K562 (cell line): ENCODE results near the gene UFC1. TPM values are rescaled to one million over a fixed set of nuclear protein-coding genes. Genes with fewer than 3 reads are reported as not detected.

ENCODE experiments used
- GTF2E2 ChIP-seq: fragments of 200-800 bp; sonication (Bioruptor generic); IDR thresholded peaks from 2 replicates; pipeline ENCODE4 v1.6.1; 2016; ENCODE audit warnings: missing genetic modification characterization, missing compliant biosample characterization
- HMG20A ChIP-seq: fragments of 450-650 bp; formaldehyde crosslinking; conservative IDR thresholded peaks from 2 replicates; pipeline ENCODE4 v1.4.0; 2020; ENCODE audit warnings: mild to moderate bottlenecking, mixed read lengths
- ILK ChIP-seq: fragments of 450-650 bp; IDR thresholded peaks from 2 replicates; pipeline ENCODE4 v1.6.1; 2016; ENCODE audit warnings: missing genetic modification characterization, low read depth, mild to moderate bottlenecking, missing compliant biosample characterization, moderate library complexity, borderline replicate concordance
- MEF2A ChIP-seq: IDR thresholded peaks from 2 replicates; pipeline ENCODE4 v1.6.1; 2011; ENCODE audit warnings: low read depth, mild to moderate bottlenecking, low read length, moderate library complexity; ENCODE audit not compliant: control insufficient read depth
- NFIX ChIP-seq: fragments of 250-450 bp; sonication (Bioruptor Pico); IDR thresholded peaks from 2 replicates; pipeline ENCODE4 v1.4.0; 2020; ENCODE audit warnings: low read depth, mild to moderate bottlenecking, moderate library complexity
- NRF1 ChIP-seq, 2 experiments: fragments of 450-650 bp; IDR thresholded peaks in 1 of 2; conservative IDR thresholded peaks in 1 of 2; 2 replicates each; pipeline ENCODE4 v1.6.1; 2014; ENCODE audit warnings: mild to moderate bottlenecking in 2 of 2
- PRPF4 ChIP-seq: fragments of 200-400 bp; formaldehyde crosslinking; IDR thresholded peaks from one replicate; pipeline ENCODE4 v1.6.1; 2017; ENCODE audit warnings: low read length, low read depth, mild to moderate bottlenecking; ENCODE audit not compliant: insufficient read depth, poor library complexity, severe bottlenecking
- RNF2 ChIP-seq: sonication (generic); IDR thresholded peaks from 2 replicates; pipeline ENCODE4 v1.6.1; 2016
- SMAD2 ChIP-seq: fragments of 150-350 bp; IDR thresholded peaks from 2 replicates; pipeline ENCODE4 v1.6.1; 2014; ENCODE audit warnings: low read depth, mild to moderate bottlenecking, low read length
- SMARCE1 ChIP-seq: fragments of 450-650 bp; IDR thresholded peaks from 2 replicates; pipeline ENCODE4 v1.7.1; 2016; ENCODE audit warnings: mild to moderate bottlenecking
- SMC3 ChIP-seq: conservative IDR thresholded peaks from 2 replicates; pipeline ENCODE4 v1.6.1; 2011; ENCODE audit warnings: low read depth, low read length, improper control_type of control experiment; ENCODE audit not compliant: insufficient read depth
- TEAD4 ChIP-seq, 2 experiments: sonication (generic) in 1 of 2; formaldehyde crosslinking in 1 of 2; IDR thresholded peaks; 2 replicates each; pipeline versions ENCODE4 v1.6.1 to v1.8.0; 2012 to 2022; ENCODE audit warnings: borderline replicate concordance in 1 of 2, inconsistent platforms in 1 of 2, low read length in 1 of 2, mild to moderate bottlenecking in 1 of 2, missing genetic modification reagents in 1 of 2
- ZNF239 ChIP-seq: fragments of 250-450 bp; sonication (Bioruptor Pico); IDR thresholded peaks from 2 replicates; pipeline ENCODE4 v1.4.0; 2020; ENCODE audit warnings: mild to moderate bottlenecking
- ZSCAN32 ChIP-seq: fragments of 450-650 bp; formaldehyde crosslinking; IDR thresholded peaks from 2 replicates; pipeline ENCODE4 v1.4.0; 2020; ENCODE audit warnings: mild to moderate bottlenecking, moderate library complexity
- polyA plus RNA-seq, 8 experiments: library from polyadenylated mRNA; depleted of rRNA in 4 of 8; stranded (reverse) in 5 of 8; unstranded in 3 of 8; fragments of >200 nt; fragmentation: Nextera tagmentation in 2 of 8; fragmentation: Illumina TruSeq in 1 of 8; extraction: Ambion mirVana in 2 of 8; extraction: Trizol in 1 of 8; gene quantifications; 2 replicates each; pipeline versions ENCODE4 v1.2.1 to v1.2.3, GENCODE V29; 2011 to 2014; ENCODE audit warnings: inconsistent platforms in 1 of 8, missing spikeins in 1 of 8
- total RNA-seq, 7 experiments: library from RNA; depleted of rRNA in 6 of 7; stranded (reverse); fragments of >200 nt in 6 of 7; fragmentation: Illumina TruSeq in 2 of 7; extraction: Trizol in 2 of 7; gene quantifications; 2 replicates each; pipeline versions ENCODE4 v1.2.1 to v1.2.3, GENCODE V29; 2011 to 2021; ENCODE audit warnings: low replicate concordance in 1 of 7
- TF ChIP-seq, protein P1 (sequence below): fragments of 450-650 bp; IDR thresholded peaks from one replicate; pipeline ENCODE4 v1.6.1; 2018; ENCODE audit warnings: mild to moderate bottlenecking, moderate library complexity; ENCODE audit not compliant: partially characterized antibody
- TF ChIP-seq, protein P2 (sequence below): fragments of 250-450 bp; sonication (Bioruptor Pico); IDR thresholded peaks from 2 replicates; pipeline ENCODE4 v1.6.1; 2021; ENCODE audit warnings: mild to moderate bottlenecking
- TF ChIP-seq, protein P3 (sequence below): fragments of 250-450 bp; sonication (Bioruptor Pico); IDR thresholded peaks from 2 replicates; pipeline ENCODE4 v1.4.0; 2020; ENCODE audit warnings: borderline replicate concordance
- TF ChIP-seq, protein P4 (sequence below): fragments of 200-400 bp; formaldehyde crosslinking; IDR thresholded peaks from 2 replicates; pipeline ENCODE4 v1.6.1; 2017; ENCODE audit warnings: mild to moderate bottlenecking, low read depth, low read length, moderate library complexity
- TF ChIP-seq, protein P5 (sequence below): IDR thresholded peaks from 3 replicates; pipeline ENCODE4 v1.6.1; 2011; ENCODE audit warnings: borderline replicate concordance, mild to moderate bottlenecking; ENCODE audit not compliant: insufficient read length, insufficient read depth

UFC1 gene
- total and polyA plus RNA-seq, 9 of the 15 experiments (the other 6 are each of a cell fraction or from before 2014, with no cell fraction given): 92.8 to 220 (median 161) TPM

DNA sequence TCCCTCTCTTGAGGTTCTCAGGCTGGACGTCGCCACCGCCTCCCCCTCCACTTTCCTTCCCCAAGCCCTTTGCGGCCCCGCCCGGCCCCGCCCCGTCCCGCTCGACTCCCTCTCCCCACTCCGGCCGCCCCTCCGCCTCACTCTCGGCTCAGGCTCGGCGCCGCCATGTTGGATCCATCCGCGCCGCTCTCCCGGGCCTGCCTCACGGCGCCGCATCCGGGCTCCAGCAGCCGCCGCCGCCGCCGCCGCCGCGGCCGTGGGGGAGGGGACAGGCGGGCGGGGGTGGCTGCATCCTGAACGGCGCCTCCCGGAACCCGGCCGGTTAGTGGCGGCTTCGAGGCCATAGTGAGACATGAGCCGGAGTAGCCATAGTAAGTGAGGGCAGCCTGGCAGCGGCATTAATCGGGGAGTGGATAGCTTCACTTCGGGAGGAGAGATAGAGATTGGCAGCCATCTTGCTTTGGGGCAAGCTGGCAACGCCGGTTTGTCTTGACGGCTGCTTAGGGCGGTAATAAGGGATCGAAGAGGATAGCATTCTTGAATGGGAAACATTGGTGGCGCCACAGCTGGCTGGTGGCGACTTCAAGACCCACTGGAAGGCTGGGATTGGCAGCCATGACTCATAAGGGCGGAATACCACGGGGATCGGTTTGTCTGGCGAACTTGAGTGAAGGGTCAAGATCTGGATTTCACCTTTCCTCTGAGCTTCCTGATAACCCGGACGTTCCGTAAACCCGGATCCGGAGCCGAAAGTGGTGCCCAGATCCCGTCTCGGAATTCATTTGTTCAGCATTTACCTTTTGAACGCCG lies 21.2 kb upstream of the UFC1 start, which contains the start of gene DEDD (continued):
- TF ChIP-seq MEF2A (no peak), SMAD2 (no peak), GTF2E2 (tag) (peak; percentile 63; the same call in 1 of the 2 replicates), SMARCE1 (peak; percentile 61; the same call in 1 of the 2 replicates), NFIX (CRISPR knock-in tag) (no peak), HMG20A (CRISPR knock-in tag) (no peak), ZNF239 (CRISPR knock-in tag) (0 out of 2 replicates have a peak, but pooled peaks have one; percentile 21), NRF1 (conservative IDR thresholded peaks at IDR 0.05 in 1 of 2, IDR thresholded peaks at IDR 0.05 in 1 of 2) (peak; percentile 49 to 60), SMC3 (no peak), TEAD4 (IDR thresholded peaks at IDR 0.05; ENCODE audit: low read length) (peak; percentile 46; the same call in 1 of the 2 replicates), TEAD4 (CRISPR knock-in tag; IDR thresholded peaks at IDR 0.05; ENCODE audit: borderline replicate concordance) (no peak), ILK (tag) (no peak), PRPF4 (no peak), ZSCAN32 (CRISPR knock-in tag) (no peak), RNF2 (no peak)
- TF ChIP-seq, protein P1, sequence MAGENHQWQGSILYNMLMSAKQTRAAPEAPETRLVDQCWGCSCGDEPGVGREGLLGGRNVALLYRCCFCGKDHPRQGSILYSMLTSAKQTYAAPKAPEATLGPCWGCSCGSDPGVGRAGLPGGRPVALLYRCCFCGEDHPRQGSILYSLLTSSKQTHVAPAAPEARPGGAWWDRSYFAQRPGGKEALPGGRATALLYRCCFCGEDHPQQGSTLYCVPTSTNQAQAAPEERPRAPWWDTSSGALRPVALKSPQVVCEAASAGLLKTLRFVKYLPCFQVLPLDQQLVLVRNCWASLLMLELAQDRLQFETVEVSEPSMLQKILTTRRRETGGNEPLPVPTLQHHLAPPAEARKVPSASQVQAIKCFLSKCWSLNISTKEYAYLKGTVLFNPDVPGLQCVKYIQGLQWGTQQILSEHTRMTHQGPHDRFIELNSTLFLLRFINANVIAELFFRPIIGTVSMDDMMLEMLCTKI: no peak
- TF ChIP-seq, protein P2, sequence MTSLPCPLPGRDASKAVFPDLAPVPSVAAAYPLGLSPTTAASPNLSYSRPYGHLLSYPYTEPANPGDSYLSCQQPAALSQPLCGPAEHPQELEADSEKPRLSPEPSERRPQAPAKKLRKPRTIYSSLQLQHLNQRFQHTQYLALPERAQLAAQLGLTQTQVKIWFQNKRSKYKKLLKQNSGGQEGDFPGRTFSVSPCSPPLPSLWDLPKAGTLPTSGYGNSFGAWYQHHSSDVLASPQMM: no peak
- TF ChIP-seq, protein P3, sequence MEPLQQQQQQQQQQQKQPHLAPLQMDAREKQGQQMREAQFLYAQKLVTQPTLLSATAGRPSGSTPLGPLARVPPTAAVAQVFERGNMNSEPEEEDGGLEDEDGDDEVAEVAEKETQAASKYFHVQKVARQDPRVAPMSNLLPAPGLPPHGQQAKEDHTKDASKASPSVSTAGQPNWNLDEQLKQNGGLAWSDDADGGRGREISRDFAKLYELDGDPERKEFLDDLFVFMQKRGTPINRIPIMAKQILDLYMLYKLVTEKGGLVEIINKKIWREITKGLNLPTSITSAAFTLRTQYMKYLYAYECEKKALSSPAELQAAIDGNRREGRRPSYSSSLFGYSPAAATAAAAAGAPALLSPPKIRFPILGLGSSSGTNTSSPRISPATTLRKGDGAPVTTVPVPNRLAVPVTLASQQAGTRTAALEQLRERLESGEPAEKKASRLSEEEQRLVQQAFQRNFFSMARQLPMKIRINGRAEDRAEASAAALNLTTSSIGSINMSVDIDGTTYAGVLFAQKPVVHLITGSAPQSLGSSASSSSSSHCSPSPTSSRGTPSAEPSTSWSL (CRISPR knock-in tag): no peak
- TF ChIP-seq, protein P4, sequence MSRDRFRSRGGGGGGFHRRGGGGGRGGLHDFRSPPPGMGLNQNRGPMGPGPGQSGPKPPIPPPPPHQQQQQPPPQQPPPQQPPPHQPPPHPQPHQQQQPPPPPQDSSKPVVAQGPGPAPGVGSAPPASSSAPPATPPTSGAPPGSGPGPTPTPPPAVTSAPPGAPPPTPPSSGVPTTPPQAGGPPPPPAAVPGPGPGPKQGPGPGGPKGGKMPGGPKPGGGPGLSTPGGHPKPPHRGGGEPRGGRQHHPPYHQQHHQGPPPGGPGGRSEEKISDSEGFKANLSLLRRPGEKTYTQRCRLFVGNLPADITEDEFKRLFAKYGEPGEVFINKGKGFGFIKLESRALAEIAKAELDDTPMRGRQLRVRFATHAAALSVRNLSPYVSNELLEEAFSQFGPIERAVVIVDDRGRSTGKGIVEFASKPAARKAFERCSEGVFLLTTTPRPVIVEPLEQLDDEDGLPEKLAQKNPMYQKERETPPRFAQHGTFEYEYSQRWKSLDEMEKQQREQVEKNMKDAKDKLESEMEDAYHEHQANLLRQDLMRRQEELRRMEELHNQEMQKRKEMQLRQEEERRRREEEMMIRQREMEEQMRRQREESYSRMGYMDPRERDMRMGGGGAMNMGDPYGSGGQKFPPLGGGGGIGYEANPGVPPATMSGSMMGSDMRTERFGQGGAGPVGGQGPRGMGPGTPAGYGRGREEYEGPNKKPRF: no peak
- TF ChIP-seq, protein P5, sequence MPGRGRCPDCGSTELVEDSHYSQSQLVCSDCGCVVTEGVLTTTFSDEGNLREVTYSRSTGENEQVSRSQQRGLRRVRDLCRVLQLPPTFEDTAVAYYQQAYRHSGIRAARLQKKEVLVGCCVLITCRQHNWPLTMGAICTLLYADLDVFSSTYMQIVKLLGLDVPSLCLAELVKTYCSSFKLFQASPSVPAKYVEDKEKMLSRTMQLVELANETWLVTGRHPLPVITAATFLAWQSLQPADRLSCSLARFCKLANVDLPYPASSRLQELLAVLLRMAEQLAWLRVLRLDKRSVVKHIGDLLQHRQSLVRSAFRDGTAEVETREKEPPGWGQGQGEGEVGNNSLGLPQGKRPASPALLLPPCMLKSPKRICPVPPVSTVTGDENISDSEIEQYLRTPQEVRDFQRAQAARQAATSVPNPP: no peak
